NCI-H524 treated with DMSO at 0.1 percent for 48 hours (cell line): ENCODE results near the gene PHLPP1.
"Not testable (repeated sequence)": the region's sequence is repeated elsewhere in the genome, so short reads cannot be mapped to it uniquely, and the experiment has no call there.

ENCODE experiments used
- DNase-seq: peaks from one replicate; lab custom pipeline; 2025; lab: John Stamatoyannopoulos, UW

Gene PHLPP1

GRCh38 chr18:62715436-62715758 lies at the start of gene PHLPP1:
Gene PHLPP1 (plus strand): TSS chr18:62715541. CDS start chr18:62715684, 143 bp downstream.
- DNase-seq = no peak

GRCh38 chr18:62669225-62669624 lies 46.1 kb upstream of the PHLPP1 start:
- no peak for DNase-seq

GRCh38 chr18:62670573-62670972 lies 44.8 kb upstream of the PHLPP1 start:
- no peak for DNase-seq

- no peak for DNase-seq
These were observed 42.7 kb upstream of the PHLPP1 start for GRCh38 chr18:62672600-62672999.

GRCh38 chr18:62678847-62679485 lies 36.4 kb upstream of the PHLPP1 start:
- peak; percentile 88 for DNase-seq

- DNase-seq = peak; percentile 13
These were observed 33.0 kb upstream of the PHLPP1 start for GRCh38 chr18:62682371-62682770.

- no peak for DNase-seq
These were observed 31.4 kb upstream of the PHLPP1 start for GRCh38 chr18:62683935-62684334.

GRCh38 chr18:62688743-62689317 lies 26.5 kb upstream of the PHLPP1 start:
- DNase-seq = no peak

- no peak for DNase-seq
These were observed 25.0 kb upstream of the PHLPP1 start for GRCh38 chr18:62690236-62690815.

GRCh38 chr18:62693659-62694058 lies 21.7 kb upstream of the PHLPP1 start:
- no peak for DNase-seq

- DNase-seq = no peak
These were observed 17.7 kb upstream of the PHLPP1 start for GRCh38 chr18:62697636-62698035.

- no peak for DNase-seq
These were observed 13.1 kb upstream of the PHLPP1 start for GRCh38 chr18:62702259-62702658.

GRCh38 chr18:62706879-62707278 lies 8.5 kb upstream of the PHLPP1 start:
- not testable (repeated sequence) for DNase-seq

- DNase-seq = not testable (repeated sequence)
These were observed 5.4 kb upstream of the PHLPP1 start for GRCh38 chr18:62709908-62710307.

- peak; percentile 65 for DNase-seq
These were observed 4.9 kb upstream of the PHLPP1 start for GRCh38 chr18:62710417-62710816.

- DNase-seq = no peak
These were observed 3.6 kb upstream of the PHLPP1 start for GRCh38 chr18:62711781-62712180.

GRCh38 chr18:62713651-62714247 lies 1.6 kb upstream of the PHLPP1 start:
- no peak for DNase-seq

- DNase-seq = peak; percentile 91
These were observed 488 bp upstream of the PHLPP1 start for GRCh38 chr18:62714671-62715435.

- DNase-seq = no peak
These were observed 646 bp downstream of the PHLPP1 start for GRCh38 chr18:62715759-62716615.

GRCh38 chr18:62716619-62717168 lies 1.4 kb downstream of the PHLPP1 start:
- DNase-seq = no peak
